ENCODE results near the gene MMP13.
A peak's percentile ranks its signal among the peaks of the same experiment; 100 is the strongest.
"Not testable (repeated sequence)": the region's sequence is repeated elsewhere in the genome, so short reads cannot be mapped to it uniquely, and the experiment has no call there.

Gene MMP13

GRCh38 chr11:102936864-102937509, 18.5 kb downstream of the MMP13 start:
- DNase-seq (ENCODE audit: low read depth, low spot score): no peak

- no peak for DNase-seq (ENCODE audit: low read depth, low spot score)
Observed at GRCh38 chr11:102935514-102935913, 20.0 kb downstream of the MMP13 start.

- no peak for DNase-seq (ENCODE audit: low read depth, low spot score)
Observed at GRCh38 chr11:102934735-102935134, 20.8 kb downstream of the MMP13 start.

- DNase-seq (ENCODE audit: low read depth, low spot score): no peak
Observed at GRCh38 chr11:102933627-102934026, 21.9 kb downstream of the MMP13 start.

GRCh38 chr11:102932678-102933077, 22.9 kb downstream of the MMP13 start:
- no peak for DNase-seq (ENCODE audit: low read depth, low spot score)

DNA sequence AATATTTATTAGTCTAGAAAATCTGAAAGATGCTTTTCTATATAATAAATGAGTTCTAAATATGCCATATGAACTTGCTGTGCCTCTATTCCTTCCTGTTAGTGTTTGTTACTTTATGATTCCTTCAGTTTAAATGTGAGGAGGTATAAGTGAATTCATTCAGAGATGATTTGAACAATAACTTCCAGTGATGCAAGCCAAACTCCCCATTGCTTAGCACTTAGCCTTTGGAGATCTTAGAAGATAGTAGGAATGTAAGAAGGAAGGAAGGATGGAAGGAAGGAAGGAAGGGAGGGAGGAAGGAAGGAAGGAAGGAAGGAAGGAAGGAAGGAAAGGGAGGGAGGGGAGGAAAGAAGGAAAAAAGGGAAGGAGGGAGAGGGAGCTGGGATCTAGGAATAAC, 25.1 kb downstream of the MMP13 start:
- no peak for DNase-seq (ENCODE audit: low read depth, low spot score)

DNA sequence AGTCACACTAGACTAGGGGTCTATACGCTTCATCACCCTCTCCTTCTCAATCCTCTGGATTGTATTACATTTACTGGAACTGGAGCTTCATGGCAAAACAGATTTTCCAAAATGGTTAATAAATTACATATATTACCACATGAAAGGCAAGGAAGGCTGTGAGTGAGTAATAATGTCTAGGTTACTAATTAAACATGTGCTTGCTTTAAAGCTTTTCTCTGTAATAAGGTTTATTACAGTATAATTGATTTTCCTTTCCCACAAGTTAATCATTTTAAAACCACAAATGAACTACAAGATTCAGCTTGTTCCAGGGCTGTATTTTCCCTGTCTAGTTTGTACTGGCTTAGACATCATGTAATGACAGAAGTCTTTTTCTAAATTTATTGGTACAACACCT, 25.6 kb downstream of the MMP13 start:
- DNase-seq (ENCODE audit: low read depth, low spot score): no peak

DNA sequence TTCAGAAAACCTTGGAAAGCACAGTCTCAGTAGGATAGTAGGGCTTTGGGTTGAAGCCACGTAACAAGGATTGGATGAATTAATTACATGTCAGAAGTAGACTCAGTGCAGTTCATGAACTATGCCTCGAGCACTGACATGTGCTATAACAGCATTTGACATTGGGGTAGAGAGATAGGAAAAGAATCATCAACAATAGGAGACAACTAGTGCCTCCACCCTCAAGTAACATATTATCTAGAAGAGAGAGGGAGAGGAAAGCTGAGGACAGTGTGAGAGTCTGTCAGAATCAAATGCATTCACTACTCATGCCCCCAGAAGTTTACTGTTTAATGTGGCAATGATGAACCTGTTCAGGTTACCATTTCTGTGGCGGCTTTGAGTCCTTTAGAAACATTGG, 26.4 kb downstream of the MMP13 start:
- DNase-seq (ENCODE audit: low read depth, low spot score): no peak

GRCh38 chr11:102928247-102928646, 27.3 kb downstream of the MMP13 start:
- no peak for DNase-seq (ENCODE audit: low read depth, low spot score)

DNA sequence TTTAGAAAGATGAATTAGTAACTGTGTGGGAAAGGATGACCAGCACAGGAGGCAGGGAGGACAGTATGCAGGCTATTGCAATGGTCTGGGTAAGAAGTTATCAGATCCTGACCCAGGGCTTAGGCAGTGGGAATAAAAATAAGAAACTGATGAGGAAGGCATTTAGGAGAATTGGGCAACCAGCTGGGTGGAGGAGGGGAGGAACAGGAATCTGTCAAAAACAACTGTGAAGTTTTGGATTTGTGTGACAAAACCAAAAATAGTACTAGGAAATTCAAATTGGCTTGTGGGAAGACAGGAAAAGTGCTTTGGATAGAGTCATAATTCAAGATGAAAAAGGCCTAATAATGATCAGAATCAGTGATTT, 27.9 kb downstream of the MMP13 start:
- no peak for DNase-seq (ENCODE audit: low read depth, low spot score)

- DNase-seq (ENCODE audit: low read depth, low spot score): no peak
Observed at GRCh38 chr11:102926961-102927623, 28.4 kb downstream of the MMP13 start.

- DNase-seq (ENCODE audit: low read depth, low spot score): no peak
Observed at GRCh38 chr11:102926517-102926916, 29.0 kb downstream of the MMP13 start.

DNA sequence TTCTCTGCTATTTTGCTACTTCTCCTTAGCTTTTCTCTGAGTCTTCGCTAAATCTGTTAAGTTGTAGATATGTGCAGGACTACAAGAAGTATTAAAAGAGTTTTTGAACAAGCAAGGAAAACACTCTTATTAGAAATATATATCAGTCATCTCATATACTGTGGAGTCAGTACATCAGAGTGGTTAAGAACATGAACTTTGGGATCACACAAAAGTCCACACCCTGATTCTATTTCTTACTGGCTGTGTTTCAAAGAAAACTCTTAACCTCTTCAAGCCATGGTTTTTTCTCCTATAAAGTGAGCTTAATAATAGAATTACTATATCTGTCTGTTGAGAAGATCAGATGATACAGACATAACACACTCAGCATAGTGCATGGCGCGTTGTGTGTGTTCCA, 29.5 kb downstream of the MMP13 start:
- DNase-seq (ENCODE audit: low read depth, low spot score): no peak

- DNase-seq (ENCODE audit: low read depth, low spot score): peak; percentile 45
Observed at GRCh38 chr11:102924851-102925380, 30.6 kb downstream of the MMP13 start.

DNA sequence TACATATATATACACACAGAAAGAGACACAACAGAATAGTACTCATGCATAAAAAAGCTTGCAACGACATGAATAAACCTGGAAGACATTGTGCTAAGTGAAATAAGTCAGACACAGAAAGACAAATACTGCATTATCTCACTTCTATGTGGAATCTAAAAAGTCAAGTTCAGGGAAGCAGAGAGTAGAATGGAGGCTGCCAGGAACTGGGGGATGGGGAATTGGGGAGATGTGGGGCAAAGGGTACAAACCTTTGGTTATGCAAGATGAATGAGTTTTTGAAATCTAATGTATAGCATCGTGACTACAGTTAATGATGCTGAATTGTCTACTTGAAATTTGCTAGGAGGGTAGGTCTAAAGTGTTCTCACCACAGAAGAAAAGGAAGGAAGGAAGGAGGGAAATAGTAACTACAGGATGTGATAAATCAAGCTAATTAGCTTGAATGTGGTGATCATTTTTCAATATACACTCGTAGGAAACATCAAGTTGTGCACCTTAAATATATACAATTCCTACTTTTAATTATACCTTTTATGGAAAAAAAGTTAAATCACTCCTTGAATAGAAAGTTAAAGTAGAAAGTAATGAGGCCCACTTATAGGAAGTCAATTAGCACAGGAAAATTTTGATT, 33.8 kb downstream of the MMP13 start:
- DNase-seq (ENCODE audit: low read depth, low spot score): no peak

- no peak for DNase-seq (ENCODE audit: low read depth, low spot score)
Observed at GRCh38 chr11:102920118-102920684, 35.3 kb downstream of the MMP13 start.

DNA sequence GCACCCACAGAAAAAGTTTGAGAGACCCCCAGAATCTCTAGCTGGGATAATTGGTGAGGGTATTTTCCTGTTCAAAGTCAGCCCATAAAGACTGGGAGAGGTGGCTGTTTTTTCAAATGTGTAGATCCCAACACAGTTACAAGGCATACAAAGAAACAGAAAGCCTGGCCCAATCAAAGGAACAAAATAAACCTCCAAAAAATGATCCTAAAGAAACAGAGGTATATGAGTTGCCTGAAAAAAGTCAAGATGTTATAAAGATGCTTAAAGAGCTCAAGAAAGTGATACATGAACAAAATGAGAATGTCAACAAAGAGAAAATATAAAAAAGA, 40.5 kb downstream of the MMP13 start:
- no peak for DNase-seq (ENCODE audit: low read depth, low spot score)

DNA sequence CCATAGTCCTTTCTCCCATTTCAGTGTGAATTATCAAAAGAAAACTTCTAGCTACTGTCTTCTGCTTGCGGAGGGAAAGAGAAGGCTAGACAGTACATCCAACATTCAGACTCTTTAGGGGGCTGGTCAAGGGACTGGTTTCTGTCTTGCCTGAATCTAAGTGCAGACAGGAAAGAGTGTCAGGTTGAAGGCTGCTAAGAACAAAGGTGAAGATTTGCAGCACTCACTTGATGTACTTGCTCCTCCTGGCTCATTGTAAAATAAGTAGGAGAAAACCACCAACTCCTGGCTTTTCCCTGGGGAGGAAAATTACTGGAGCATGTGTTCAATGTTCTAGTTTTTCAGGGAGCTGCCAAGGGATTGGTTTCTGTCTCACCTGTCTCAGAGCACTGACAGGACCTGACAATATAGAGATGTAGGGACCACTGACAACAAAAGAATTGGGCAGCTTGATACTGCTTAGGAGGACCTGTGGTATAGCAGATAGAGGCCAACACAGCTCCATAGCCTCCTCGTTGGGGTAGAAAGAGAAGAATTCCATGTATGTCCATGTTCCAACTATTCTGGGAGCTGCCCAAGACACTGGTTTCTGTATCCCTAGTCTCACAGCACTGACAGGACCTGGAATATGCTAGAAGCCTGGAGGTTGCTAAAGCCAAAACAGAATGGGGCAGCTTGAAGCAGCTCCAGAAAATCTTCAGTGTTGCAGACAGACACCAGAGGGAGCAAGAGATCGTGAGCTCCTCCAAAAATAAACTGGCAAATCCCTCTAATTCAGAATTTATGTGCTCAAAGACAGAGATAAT, 41.1 kb downstream of the MMP13 start:
- peak; percentile 51 for DNase-seq (ENCODE audit: low read depth, low spot score)

- DNase-seq (ENCODE audit: low read depth, low spot score): no peak
Observed at GRCh38 chr11:102912482-102912830, 43.1 kb downstream of the MMP13 start.

DNA sequence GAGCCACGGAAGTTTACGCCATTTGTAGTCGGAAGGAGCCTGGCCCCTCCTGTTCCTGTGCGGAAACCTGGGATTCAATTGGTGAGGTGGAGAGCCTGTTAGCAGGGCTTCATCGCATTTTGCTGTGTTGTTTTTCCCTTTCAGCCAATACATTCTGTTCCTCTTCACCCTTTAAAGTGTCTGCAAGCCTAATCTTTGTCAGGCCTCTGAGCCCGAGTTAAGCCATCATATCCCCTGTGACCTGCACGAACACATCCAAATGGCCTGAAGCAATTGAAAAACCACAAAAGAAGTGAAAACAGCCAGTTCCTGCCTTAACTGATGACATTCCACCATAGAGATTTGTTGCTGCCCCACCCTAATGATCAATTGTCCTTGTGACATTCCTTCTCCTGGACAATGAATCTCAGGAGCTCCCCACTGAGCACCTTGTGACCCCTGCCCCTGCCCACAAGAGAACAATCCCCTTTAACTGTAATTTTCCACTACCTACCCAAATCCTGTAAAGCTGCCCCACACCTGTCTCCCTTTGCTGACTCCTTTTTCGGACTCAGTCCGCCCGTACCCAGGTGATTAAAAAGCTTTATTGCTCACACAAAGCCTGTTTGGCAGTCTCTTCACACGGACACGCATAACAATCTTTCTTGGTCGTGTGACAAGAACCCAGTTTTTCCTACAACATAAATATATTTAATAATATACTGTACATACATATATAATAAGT, 43.6 kb downstream of the MMP13 start:
- DNase-seq (ENCODE audit: low read depth, low spot score): no peak

DNA sequence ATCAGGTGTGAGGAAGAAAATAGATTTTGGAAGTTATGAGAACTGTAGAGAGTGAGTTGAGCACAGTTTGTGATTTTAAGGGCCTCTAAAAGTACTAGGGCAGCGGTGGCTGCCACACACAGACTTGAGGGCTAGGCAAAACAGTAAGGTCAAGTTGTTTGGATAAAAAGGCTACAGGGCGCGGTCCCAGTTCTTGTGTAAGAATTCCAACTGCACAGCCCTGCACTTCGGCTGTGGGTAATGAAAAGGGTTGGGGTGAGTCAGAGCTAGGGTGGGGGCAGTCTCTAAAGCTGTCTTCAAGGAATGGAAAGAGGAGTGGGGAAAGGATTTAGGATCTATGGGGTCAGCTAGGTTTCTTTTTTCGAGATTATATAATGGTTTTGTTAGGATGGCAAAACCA, 49.7 kb downstream of the MMP13 start:
- not testable (repeated sequence) for DNase-seq (ENCODE audit: low read depth, low spot score)
